Stimulated activated CD4-positive, alpha-beta T cell treated with anti-CD3 and anti-CD28 coated beads, Interleukin-12 subunit alpha, Interleukin-12 subunit beta, amount 100 ng/mL, for 4 hours (primary cell): ENCODE measurements around the gene ANKS4B.
"Not testable (repeated sequence)": the region's sequence is repeated elsewhere in the genome, so short reads cannot be mapped to it uniquely, and the experiment has no call there.

ENCODE experiments used
- DNase-seq: peaks from one replicate; pipeline ENCODE4 v3.0.0-alpha.2; 2020

ANKS4B gene

DNA sequence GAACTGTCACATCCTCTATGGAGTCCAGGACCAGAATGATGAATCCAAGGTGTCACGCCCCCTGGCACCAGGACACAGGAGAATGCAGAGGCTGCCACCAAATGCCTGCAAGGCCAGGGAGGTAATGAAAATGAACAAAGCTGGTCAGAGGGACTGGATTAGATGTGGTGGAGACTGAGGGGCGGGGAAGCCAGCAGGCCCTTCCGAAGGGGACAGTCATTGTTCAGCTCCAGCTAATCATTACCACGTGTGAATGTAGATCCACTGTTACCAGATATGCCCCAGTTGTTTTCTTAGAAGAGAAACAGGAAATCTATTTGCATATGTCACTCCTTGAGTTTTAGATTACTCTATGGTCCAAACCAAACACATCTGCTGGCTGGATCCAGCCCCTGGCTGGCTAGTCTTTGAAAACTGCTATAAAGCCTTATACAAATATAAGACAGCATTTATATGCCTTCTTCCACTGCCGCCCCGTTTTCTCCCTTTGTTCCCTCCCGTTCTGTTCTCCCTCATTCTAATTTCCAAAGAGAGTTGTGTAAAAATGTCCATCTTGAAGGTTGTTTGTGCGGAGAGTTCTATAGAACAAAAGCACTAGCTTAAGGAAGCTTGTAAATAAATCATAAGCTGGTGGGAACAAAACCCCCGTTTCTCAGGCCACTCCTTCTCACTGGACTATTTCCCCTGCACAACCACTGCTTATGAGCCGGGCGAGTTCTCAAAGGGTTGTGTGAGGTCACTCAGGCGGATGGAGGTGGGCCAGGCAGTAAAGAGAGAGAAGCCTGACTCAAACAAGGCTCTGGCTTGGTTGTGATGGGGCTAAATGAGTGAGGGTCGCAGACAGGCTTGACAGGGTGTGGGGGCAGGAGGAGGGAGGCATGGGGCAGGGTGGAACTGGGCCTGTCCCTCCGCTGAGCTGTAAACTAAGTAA is 30.4 kb downstream of the ANKS4B start:
- no peak for DNase-seq

DNA sequence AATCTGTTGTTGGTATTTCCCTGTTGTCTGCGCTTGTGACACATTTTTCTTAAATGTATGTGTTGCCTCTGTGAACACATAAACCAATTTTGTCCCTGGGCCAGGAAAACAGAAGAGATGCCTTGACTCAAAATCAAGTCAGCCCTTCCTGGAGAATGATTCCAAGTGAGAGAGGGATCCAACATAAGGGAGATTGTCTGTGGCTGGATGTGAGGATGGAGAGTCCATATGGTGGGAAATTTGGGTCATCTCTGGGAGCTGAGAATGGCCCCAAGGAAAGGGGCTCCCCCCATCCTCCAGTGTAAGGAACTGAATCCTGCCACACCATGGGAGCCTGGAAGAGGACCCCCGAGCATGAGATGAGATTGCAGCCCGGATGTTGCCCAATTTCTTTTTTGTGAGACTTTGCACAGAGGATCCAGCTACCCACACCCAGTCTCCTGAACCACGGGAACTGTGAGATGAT is 31.1 kb downstream of the ANKS4B start:
- no peak for DNase-seq

DNA sequence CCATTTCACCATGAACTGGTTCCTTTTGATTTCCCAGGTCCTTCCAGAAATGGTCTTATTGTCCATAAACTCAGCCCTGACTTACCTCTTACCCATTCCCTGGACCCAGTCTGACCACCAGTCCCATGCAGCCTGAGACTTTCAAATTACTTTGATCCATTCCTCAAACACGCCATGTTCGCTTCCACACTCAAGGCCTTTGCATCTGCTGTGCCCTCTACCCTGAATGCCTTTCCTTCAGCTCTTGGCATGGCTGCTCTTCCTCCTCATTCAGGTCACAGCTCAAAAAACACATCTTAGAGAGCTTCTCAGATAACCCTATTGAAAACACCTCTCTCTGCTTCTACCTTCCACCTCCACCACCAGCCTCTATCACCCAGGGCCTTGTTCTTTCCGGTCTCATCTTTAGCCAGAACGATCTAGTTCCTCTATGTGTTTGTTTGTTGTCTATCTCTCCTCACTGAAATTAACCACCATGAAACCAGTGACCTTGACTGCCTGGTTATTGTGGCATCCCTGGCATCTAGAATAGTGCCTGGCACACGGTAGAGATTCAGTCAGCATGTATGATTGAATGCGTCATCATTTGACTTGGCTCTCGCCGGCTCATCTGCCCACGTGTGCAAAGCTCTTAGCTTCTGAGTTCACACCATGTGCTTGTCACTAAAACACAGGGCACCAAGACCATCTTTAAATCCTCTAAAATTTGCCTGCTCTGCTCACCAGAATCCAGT is 31.8 kb downstream of the ANKS4B start:
- no peak for DNase-seq

DNA sequence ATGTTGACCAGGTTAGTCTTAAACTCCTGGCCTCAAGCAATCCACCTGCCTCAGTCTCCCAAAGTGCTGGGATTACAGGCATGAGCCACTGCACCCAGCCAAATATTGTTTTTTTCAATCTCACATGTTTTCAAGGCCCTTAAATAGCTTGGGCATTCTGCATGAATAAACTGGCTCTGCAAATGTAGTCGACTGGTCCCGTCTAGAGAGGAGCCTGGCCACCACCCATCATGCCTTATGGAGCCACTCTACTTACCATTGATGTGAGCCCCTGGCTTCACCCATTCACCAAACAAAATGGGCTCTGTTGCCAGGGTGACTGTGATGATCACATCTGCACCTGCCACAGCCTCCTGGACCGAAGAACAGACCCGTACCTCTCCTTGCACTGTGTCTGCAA is 33.8 kb downstream of the ANKS4B start:
- DNase-seq: no peak

DNA sequence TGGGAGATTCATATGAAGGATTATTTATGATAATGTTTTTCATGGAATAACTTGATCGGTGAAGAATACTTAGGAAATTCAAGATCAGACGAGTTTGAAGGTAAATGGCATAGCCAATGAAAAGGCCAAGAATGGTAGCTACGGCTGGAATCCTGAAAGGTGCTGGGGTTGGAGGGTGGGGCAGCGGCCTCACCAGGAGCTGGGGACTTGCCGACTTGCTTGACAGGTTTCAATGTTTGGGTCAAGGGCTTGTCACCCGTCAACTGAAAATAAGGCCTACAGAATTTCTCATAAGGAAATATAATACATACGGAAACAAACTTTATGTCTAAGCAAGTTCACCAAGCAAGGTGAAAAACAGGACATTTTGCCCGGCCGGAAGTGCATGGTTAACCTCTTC is 34.7 kb downstream of the ANKS4B start:
- no peak for DNase-seq

DNA sequence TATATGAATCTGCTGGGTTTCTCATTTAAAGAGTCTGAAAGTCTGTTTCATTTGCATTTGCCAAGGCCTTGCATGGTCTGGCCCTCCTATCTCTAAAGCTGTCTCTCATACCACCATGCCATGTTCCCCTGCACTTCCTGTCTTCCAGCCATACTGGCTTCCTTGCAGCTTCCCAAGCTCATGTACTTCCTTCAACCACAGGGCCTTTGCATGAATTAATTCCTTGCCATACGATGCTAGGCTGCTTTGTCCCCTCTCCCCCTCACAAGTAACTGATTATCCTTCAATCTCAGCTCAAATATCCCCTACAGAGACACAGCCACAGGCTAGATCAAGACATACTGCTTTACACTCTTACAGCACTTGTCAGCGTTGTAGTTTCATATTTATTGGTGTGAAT is 38.8 kb downstream of the ANKS4B start:
- DNase-seq: no peak

DNA sequence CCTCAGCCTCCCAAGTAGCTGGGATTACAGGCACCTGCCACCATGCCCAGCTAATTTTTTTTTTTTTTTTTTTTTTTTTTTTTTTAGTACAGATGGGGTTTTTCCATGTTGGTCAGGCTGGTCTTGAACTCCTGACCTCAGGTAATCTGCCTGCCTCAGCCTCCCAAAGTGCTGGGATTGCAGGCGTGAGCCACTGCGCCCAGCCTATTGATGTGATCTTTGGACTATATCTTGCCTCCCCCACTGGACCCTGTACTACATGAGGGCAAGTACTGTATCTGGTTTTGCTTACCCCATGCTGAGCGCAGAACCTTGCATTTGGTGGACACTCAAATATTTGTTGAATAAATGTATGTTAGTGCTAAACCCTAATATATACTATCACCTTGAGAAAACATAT is 39.3 kb downstream of the ANKS4B start:
- not testable (repeated sequence) for DNase-seq

DNA sequence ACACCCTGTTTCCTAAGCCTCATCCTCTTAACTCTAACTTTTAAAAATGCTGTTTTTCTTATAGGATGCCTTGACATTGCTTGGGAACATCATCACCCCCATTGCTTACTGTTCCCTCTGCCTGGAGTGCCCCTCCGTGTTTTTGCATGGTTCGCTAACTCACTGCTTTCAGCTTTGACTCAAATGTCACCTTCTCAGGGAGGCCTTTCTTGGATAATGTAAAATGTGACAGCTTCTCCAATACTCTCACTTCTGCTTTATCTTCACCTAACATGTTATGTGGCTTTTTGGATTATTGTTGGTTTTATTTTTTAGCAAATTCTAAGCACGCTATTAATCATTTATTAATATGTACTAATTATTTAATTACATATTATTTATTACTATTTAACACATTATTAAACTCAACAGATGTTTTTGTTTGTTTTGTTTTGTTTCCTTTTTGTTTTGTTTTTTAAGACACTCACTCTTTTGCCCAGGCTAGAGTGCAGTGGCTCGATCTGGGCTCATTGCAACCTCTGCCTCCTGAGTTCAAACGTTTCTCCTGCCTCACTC is 40.8 kb downstream of the ANKS4B start:
- DNase-seq: no peak

DNA sequence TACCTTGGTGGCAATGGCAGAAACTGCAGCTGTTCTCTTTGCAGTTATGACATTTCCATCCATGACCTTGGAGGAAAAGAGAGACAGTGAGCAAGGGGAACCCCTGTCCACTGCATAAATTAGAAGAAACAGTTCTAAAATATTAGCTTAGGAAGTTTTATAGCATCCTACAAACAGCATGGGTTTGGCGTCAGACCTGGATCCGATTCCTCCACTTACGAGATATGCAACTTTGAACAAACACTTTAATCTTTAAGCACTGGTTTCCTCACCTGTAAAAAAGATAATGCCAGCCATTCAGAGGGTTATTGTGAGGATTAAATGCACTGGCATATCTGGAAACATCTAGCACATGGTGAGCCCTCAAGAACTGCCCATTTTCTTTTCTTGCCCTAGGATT is 42.0 kb downstream of the ANKS4B start:
- no peak for DNase-seq

DNA sequence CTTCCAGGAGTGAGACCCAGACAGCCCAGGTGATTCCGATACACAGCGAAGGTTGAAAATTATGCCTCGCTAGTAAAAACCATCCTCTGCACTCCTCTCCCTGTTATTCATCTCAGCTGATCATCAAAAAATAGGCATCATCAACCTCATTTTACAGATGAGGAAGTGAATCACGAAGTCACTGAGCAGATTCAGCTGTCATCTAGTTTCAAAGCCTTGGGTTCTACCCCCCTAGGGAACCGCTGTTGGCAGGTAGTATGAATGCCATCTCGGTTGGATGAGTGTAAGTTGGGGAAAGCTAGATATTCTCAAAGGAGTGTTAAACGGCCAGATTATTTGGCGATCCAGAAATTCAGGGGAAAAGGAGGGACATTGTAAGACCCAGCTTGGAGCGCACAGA is 42.6 kb downstream of the ANKS4B start:
- DNase-seq: no peak

DNA sequence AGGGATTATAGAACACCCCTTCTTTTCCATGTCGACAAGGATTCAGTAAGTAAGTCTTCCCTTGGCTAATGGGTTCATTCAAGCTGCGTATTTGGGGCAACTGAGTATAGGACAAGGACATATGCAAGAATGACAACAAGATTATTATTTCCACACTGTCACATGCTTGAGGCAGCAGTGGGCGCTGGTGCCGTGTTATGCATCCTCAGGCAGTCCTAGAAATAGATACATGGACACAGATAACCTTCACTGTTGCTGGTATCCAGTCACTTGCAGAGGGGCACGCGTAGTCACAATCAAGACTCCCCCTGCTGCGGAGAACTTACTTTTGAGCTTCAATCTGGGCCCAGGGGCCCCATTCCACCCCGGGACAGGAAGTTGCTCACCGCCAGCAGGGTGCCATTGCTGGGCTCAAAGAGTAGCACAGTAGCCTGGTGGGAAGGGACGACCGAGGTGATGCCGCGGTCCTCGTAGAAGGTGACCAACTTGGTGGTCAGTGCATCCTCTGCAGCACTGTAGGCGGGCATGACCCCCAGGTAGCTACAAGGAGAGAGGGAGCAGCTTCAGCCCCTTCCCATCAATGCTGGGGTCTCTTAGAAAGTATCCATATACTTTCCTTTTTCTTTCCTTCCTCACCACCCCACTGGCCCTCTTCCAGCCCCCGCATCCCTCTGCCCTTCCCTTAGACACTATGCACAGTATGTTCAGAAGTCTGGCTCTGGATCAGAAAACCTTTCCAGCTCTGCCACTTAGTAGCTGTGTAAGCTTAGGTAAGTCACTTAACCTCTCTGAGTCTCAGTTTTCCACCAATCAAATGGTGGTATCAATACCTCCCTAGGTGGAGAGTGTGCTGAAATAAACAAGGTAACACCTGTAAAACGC is 43.8 kb downstream of the ANKS4B start:
- no peak for DNase-seq

DNA sequence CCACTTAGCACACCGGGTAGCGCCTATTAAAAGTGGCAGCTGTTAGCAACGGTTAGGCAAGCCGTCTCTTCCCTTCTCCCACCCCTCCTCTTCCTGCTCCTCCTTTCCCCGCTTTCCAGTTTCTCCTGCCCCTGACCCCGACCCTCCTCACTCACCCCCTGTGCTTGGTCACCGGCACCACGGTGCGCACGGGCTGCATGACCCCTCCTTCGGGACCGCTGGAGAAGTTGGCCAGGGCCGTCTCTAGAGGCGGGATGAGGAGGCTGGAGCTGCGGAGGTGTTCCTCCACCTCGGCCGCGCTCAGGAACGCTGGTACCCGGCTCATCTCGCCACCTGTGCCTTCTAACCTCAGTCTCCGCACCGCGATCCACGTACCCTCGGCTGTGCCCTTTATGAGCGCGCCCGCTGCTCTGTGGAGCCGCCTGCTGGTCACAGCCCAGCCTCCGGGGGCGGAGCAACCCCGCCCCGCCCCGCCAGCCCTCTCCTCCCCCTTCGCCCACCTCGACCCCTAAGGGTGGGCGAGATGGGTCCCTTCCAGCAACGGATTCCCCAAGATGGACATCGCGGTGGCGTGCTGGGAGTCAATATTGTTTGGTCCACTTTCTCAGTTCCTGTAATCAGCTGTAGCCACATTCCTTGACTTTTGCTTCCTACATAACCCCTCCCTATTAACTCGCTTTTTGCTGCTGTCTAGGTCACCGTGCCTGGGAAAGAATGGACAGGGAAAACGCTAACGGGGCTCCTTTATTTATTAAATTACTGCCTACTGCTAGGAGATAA is 44.6 kb downstream of the ANKS4B start, which contains the start of gene CRYM:
Gene CRYM, minus strand, starts transcription at position 364 of the 780 bp plus-strand sequence. Its CDS starts 39 bp downstream, at position 325.
- peak; percentile 51 for DNase-seq

DNA sequence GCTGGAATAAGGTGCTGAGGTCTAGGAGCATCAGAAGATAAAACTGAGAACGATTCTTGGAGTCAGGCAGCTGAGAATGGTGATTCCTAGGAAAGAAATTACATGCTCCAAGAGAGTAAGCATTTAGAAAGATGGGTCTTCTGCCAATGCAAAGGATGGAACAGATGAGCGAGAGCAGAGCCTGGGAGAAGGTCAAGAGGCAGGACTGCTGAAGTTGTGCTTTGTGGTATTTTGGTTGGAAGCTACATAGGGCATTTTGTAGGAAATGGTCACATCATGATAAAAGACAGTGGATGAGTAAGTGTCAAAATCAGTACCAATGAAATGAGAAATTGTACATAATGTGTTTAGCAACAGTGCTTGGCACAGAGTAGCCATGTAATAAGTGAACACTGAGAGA is 46.0 kb downstream of the ANKS4B start:
- DNase-seq: no peak

DNA sequence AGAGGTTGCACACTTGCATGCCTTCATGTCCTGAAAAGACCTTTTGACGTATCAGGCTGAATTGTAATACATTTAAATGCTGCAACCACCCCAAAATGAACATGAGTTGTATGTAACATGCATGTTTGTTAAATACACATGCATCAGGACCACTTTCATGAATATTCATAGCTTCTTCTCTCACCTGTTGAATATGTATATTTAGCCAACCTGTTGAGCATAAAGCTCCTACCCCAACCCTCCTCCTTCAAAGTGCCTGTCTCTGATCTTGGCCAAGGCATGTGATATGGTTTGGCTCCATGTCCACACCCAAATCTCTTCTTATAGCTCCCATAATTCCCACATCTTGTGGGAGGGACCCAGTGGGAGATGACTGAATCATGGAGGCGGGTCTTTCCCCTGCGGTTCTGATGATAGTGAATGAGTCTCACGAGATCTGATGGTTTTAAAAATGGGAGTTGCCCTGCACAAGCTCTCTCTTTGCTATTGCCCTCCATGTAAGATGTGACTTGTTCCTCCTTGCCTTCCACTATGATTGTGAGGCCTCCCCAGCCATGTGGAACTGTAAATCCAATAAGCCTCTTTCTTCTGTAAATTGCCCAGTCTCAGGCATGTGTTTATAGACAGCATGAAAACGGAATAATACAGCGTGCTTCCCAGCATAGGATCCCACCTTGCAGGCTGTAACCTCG is 48.3 kb downstream of the ANKS4B start:
- DNase-seq: no peak

DNA sequence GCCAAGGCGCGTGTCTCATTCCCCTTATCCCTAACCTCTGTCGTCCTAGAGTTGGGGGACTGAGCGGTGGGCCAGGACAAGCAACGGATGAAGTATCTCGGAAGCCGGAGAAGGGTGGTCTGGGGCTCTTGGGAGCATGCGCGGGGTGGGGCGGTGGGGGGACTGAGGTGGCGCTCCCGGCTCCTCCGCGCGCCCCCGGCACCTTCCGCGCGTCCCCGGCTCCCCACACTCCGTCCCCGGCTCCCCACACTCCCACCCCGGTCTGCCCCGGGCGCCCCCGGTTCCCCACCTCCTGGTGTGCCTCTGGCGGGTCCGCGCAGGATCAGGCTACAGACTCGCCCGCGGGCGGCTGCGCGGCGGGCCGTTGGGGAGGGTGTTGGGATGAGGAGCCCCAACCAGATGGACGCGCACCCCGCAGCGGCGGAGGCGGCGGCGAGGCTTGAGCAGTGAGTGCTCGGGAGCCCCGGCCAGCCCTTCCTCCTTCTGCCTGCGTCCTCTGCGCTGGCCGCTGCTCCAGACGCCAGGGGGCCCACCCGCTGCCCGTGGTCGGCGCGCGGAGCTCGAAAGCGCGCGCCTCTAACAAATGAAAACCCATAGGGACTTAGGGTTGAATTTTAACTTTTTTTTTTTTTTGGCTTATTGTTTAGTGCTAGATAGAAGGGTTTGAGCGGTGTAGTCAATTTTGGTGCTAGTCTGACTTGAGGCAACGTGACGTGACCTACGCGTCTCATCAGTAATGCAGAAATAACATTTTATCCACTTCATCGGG is 50.2 kb downstream of the ANKS4B start:
- DNase-seq: no peak

DNA sequence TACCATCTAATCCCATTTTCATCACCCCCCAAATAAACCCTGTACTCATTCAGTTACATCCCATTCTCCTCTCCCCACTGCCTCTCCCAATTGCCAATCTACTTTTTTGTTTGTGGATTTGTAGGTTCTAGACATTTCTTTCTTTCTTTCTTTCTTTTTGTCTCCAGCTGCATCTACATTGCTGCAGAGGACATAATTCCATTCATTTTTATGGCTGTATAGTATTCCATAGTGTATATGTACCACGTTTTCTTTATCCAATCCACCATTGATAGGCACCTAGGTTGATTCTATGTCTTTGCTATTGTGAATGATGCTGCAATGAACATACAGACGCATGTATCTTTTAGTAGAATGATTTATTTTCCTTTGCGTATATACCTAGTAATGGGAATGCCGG is 50.9 kb downstream of the ANKS4B start:
- no peak for DNase-seq

DNA sequence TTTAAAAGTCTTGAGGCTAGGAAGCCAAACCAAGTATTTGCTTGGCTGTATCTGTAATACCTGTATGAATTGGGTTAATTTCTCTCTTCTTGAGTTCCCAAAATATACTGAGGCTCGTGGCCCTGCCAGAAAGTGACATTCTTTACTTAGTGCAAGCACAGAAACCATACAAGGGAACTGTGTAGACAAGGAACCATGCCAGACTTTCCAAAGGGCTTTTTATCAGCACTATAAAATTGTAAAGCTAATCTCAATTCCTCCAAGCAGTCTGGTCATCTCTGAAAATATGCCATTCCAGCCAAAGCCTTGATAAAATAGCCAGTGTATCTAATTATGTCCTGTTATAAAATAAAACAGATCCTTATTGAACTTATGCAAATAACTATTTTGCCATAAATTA is 51.8 kb downstream of the ANKS4B start:
- DNase-seq: no peak

DNA sequence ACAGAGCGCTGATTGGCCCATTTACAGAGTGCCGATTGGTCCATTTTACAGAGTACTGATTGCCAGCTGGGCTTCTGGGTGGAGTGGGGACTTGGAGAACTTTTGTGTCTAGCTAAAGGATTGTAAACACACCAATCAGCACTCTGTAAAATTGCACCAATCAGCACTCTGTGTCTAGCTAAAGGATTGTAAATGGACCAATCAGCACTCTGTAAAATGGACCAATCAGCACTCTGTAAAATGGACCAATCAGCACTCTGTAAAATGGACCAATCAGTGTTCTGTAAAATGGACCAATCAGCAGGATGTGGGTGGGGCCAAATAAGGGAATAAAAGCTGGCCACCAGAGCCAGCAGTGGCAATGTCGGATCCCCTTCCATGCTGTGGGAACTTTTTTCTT is 56.3 kb downstream of the ANKS4B start:
- not testable (repeated sequence) for DNase-seq

DNA sequence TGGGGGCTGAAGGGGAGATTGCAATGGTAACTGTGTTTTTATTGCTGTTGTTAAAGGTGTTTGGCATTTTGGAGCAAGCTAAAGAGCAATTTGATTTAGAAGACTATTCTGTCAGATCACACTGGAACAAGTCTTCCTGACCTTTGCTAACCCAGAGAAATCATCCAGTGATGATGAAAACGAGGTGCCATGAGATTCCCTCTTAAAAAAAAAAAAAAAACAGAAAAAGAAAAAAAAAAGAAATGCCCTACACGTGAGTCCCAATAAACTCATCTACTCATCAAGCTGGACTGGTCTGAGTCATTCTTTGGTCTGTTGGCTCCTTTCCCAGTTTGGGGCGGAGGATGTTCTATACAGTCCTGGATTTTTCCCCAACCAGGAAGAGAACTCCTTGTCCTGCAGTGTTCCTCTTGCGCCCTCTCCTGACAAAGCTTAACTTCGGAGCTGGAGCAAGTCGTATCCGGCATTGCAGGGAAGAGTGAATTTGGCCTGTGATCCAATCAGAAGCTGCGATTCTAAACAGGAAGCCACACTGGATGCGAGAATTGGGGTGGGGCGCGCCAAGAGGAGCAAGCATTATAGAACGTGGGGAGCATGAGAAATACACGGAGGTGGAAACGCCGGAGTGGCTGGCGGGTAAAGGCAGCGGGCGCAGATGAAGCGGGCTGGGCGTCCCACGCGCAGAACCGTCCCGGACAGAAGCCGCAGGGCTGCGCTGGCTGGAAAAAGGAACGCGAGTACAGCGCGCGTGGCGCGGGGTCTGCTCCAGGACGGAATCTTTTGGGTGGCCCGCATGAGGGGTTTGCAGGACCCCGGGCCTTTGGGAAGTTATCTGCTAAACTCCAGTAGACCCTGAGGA is 67.0 kb downstream of the ANKS4B start:
- DNase-seq: peak; percentile 43
